Left colon (tissue), 2 donors: ENCODE measurements around the gene GSTA5. TPM values are rescaled to one million over a fixed set of nuclear protein-coding genes. Genes with fewer than 3 reads are reported as not detected.
"Not testable (repeated sequence)": the region's sequence is repeated elsewhere in the genome, so short reads cannot be mapped to it uniquely, and the experiment has no call there.

Experiments
- ATAC-seq: fragments of 200-7000 bp; cut with Tn5 transposase; one replicate; pipeline ENCODE4 v1.9.1; 2020; ENCODE audit warnings: mild to moderate bottlenecking, moderate library complexity
- DNase-seq, 2 donors: peaks; one replicate each; pipeline ENCODE4 v3.0.0-alpha.2; 2020
- intact Hi-C, 2 donors: fragments of 100-400 bp; cut with DNase I in 1 of 2; cut with micrococcal nuclease in 1 of 2; formaldehyde crosslinking; loops; one replicate each; pipeline versions ENCODE4 v1.11.2 to v1.14.0; 2022; cut with DNase I, micrococcal nuclease
- long read RNA-seq: library from polyadenylated mRNA; unstranded; transcript quantifications from one replicate; pipeline ENCODE4 v2.0.0, GENCODE V29; 2021
- total RNA-seq, 2 donors: library from RNA; stranded (reverse); fragmentation: NEBNext Ultra II Directional; extraction: Animal tissue kit (Norgen Biotek cat#: 25700); gene quantifications; one replicate each; pipeline ENCODE4 v1.2.1, GENCODE V29; 2021
- donor health status: DM: no; HTN: no; CAD: no.
- donor health status: DM: yes; HTN: yes; CAD: no.

The GSTA5 gene
- not detected for total RNA-seq
- long read RNA-seq = 0 reads

- DNase-seq = no peak
- intact Hi-C loops = no loop called here
- ATAC-seq = no peak
Measured at GRCh38 chr6:52840763-52841585, at the start of gene GSTA5. GSTA5 (minus strand) TSS chr6:52840813.

DNA sequence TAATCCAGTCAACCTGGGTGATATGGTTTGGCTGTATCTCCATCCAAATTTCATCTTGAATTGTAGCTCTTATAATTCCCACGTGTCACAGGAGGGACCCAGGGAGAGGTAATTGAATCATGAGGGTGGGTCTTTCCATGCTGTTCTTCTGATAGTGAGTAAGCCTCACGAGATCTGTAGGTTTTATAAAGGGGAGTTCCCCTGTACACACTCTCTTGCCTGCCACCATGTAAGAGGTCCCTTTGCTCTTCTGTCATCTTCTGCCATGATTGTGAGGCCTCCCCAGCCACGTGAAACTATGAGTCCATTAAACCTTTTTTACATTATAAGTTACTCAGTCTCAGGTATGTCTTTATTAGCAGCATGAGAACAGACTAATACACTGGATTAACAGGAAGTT lies 49.4 kb upstream of the GSTA5 start:
- no peak for DNase-seq
- no peak for ATAC-seq
- intact Hi-C loops = no loop called here

DNA sequence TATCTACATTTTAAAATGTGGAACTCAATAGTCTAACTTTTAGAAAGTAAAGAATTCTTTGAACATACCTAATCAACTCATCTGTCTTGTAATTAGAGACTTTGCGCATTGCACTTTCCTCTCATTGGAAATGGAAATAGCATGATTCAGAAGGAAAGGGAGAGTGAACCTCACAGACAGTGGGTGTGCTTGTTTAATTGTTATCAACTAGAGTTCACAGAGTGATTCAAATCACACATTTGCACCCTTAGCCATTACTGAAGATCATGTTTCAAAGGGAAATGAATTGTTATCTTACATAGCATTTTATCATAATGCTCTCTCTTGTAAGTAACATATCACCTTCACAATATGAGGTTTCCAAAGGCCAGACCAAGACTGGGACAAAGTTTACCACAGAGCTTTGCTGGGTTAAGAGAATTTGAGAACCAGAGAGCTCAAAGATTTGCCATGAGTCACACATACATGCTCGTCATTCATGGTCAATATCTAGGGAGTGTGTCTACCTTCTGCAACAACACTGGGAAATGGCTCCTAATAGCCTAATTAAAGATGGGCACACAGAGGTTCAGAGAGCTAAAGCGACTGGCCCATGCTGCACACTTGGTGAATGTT lies 47.4 kb upstream of the GSTA5 start:
- no peak for ATAC-seq
- DNase-seq = no peak
- intact Hi-C loops = no loop called here

DNA sequence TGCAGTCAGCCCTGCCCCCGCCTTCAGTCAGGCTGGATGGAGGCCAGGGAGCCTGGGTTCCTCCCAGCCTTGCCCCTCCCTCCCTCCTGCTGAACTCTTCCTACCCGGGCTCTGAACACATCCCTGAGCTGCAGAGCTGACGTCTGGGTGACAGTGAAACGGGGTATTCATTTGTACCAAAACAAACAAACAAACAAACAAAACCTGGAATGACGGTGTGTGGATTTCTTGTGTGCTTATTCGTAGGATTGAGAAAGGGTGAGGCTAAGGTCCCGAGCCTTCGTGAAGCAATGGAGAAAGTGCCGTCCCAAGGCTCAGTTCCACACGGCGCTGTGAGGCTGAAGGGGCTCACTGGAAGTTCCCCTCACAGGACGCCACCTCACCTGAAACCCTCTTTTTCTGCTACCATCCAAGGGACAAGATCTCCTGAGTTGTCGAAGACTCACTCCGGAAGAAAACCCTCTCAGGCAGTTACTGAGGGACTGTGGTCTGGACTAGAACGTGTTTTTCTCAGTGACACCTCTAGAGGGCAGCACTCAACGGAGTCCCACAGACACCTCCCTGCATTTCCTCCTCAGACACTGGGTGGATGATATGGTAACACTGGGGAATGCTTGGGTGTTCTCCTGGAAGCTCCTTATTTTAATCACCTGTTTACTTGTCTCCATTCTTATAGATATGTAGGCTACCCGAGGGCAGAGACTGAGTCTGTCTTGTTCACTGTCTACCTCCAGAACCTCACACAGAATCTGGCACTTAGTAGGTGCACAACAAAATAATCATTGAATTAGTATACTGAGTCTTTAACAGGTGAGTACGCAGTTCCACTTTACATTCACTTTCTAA lies 41.6 kb upstream of the GSTA5 start:
- ATAC-seq (peak; percentile 99), DNase-seq (peak; percentile 61 to 71)
- intact Hi-C loops = no loop called here

DNA sequence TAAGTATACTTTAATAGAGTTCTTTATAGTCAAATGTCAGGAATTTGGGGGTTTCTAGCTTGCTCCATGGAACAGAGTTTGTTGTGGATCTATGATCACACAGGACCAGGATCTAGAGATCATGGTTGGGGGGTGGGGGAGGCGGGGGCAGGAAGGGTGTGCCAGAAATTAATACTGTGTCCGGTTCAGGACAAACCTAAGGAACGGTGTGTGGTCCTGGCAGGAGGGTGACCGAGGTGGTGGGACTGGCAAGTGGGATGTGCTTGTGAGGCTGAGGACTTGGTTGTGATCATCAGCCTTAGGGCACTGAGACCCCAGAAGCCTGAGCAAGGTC lies 41.0 kb upstream of the GSTA5 start:
- intact Hi-C loops = no loop called here
- no peak for DNase-seq
- ATAC-seq = peak; percentile 42

GRCh38 chr6:52877786-52878185 lies 37.2 kb upstream of the GSTA5 start:
- intact Hi-C loops = loop anchor here in 1 of 2 donors (10.0 kb wide), 1 partner anchor 177 kb away; no protein-coding TSS in a partner anchor
- DNase-seq (no peak), ATAC-seq (no peak)

GRCh38 chr6:52877168-52877567 lies 36.6 kb upstream of the GSTA5 start:
- intact Hi-C loops = loop anchor here in 1 of 2 donors (10.0 kb wide), 1 partner anchor 178 kb away; no protein-coding TSS in a partner anchor
- DNase-seq (no peak), ATAC-seq (no peak)

DNA sequence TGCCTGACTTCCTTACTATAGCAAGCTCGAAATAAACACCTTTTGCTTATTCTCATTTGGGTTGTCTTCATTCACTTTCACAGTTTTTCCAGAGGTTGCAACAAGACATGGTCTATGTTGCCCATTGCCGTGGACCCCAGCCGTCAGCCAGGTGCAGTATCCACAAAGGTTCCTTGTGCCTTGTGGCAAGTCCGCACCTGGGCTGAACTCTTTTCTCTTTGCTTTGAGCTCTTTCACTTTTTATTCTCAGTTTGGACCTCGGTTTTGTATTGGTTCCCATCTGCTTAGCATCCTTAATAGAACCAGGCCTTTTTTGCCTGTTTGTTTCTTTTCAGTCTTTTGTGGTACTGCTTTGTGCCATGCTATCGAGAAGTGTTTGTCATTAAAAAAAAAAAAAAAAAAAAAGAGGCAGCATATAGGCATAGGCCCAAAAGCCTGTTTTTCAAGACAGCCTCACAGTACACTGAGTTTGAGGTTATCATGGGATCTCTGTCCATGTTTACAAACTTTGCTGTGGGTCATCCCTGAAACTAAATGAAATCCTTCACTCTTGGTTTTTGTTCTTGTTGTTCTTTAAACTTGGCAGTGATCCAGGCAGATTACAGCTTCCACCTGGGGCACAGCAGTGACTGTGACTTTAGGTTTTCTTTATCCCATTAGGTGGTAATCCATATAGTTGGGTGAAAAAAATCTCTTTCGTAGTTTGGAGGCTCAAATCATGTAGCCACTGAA lies 35.6 kb upstream of the GSTA5 start:
- DNase-seq (no peak), ATAC-seq (no peak)
- intact Hi-C loops = loop anchor here in 1 of 2 donors (10.0 kb wide), 1 partner anchor 179 kb away; no protein-coding TSS in a partner anchor

- DNase-seq (no peak), ATAC-seq (peak; percentile 96)
- intact Hi-C loops = loop anchor here in 1 of 2 donors (10.0 kb wide), 1 partner anchor 183 kb away; no protein-coding TSS in a partner anchor
Measured at GRCh38 chr6:52872031-52872430, 31.4 kb upstream of the GSTA5 start.

DNA sequence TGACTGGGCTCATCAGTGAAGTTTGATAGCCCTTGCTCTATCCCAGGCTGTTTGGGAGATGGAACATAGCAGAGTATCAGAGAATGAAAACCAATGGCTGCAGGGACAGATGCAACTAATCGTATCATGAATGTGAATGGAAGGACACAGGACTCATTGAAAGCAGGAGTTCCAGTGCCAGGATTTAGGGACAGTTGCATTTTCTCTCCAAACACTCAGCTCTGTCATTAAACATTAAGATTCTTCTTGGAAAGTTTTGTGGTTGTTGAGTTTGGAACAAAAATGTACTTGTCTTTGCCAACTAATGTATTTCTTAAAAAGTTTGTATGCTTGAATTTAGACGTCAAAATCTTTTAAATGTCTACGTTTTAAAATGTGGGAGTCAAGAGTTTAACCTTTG lies 31.0 kb upstream of the GSTA5 start:
- no peak for DNase-seq
- ATAC-seq = no peak
- intact Hi-C loops = loop anchor here in 1 of 2 donors (10.0 kb wide), 1 partner anchor 183 kb away; no protein-coding TSS in a partner anchor

DNA sequence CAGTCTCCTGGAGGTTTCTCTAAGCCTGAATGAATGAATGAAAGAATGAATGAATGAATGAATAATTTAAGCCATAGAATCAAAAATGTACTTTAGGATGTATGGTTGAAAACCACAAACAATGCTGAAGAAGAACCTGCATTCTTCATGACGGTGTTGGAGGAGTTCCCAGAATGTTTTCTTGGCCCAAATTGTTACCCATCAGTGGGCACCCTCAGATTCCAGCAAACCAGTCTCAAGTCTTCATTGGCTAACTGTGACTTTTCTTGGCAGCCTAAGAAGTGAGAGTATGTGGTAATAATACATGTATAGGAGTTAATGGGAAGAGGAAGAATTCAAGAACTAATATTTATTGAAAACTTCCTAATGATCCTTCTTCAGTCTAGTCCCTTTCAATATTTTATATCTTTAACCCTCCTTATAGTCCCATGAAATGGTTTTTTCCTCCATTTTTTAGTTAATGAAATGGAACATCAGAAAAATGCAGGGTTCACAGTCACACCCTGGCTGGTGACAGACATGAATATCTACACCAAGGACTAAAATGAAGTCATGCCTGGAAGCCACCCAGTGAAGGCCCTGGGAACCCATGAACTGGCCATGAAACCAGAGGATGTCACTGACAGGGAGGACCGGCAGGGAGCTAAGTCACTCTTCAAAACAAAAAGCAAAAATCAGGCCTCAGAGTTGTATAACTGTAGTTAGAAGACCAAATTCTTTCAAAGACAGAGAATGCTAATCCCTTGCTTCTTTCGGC lies 29.9 kb upstream of the GSTA5 start:
- ATAC-seq, DNase-seq: not testable (repeated sequence)
- intact Hi-C loops = loop anchor here in 1 of 2 donors (10.0 kb wide), 1 partner anchor 184 kb away; no protein-coding TSS in a partner anchor

GRCh38 chr6:52868899-52869298 lies 28.3 kb upstream of the GSTA5 start:
- not testable (repeated sequence) for DNase-seq, ATAC-seq

DNA sequence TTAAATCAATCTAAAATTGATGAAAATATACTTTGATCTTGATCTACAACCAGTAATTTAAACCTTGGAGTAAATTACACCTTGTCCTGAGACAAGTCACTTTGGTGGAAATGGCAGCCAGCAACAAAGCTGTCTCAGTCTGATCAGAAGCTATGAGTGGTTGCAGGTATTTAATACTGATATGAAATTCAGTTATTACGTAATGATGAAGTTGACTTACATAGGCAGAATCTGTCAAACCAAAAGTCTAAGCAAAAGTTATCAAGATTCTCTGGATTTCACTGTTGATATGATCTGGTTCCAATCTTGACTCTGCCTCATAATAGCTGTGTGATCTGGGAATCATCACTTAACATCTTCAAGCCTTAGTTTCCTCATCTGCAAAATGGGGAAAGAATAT lies 27.6 kb upstream of the GSTA5 start:
- no peak for ATAC-seq
- intact Hi-C loops = no loop called here
- no peak for DNase-seq

More at GRCh38 chr6:52868899-52869298, 28.3 kb upstream of the GSTA5 start:
- intact Hi-C loops = not testable (repeated sequence)

GRCh38 chr6:52861151-52861550 lies 20.5 kb upstream of the GSTA5 start:
- ATAC-seq, intact Hi-C loops, DNase-seq: not testable (repeated sequence)

GRCh38 chr6:52858416-52858815 lies 17.8 kb upstream of the GSTA5 start:
- intact Hi-C loops = no loop called here
- ATAC-seq = no peak
- DNase-seq = no peak

DNA sequence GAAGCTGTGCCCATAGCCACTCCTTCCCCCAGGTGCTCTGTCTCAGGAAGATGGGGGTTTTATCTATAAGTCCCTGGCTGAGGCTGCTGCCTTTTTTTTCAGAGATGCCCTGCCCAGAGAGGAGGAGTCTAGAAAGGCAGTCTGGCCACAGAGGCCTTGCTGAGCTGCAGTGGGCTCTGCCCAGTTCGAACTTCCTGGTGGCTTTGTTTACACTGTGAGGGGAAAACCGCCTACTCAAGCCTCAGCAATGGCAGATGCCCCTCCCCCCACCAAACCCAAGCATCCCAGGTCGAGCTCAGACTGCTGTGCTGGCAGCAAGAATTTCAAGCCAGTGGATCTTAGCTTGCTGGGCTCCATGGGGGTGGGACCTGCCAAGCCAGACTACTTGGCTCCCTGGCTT lies 15.5 kb upstream of the GSTA5 start:
- DNase-seq = peak; percentile 45
- ATAC-seq, intact Hi-C loops: not testable (repeated sequence)

DNA sequence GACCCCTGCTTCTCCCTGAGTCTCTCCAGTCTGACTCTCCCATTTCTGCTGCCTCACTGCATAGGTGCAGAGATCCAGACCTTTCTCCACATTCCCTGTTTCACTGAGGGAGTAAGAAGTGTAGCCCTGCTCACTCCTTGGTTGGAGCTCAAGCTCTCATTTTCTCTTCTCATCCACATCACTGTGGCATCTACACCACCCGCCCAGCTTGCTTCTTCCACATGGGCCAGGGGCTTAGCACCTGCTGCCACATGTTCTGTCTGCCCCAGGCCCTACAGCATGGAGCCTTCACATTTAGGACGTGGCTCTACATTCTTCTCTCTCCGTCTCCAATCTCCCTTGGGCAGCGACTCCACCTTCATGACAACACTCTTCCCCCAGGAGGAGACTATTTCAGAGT lies 8.5 kb upstream of the GSTA5 start:
- DNase-seq (no peak), ATAC-seq (no peak)
- intact Hi-C loops = no loop called here

GRCh38 chr6:52846002-52846401 lies 5.4 kb upstream of the GSTA5 start:
- DNase-seq = no peak
- intact Hi-C loops = no loop called here
- no peak for ATAC-seq
